Keratinocyte (primary cell): ENCODE measurements around the gene RPA1. TPM values are rescaled to one million over a fixed set of nuclear protein-coding genes. Genes with fewer than 3 reads are reported as not detected.

Source experiments
- DNase-seq: peaks from one replicate; pipeline ENCODE4 v3.0.0-alpha.2; 2011; ENCODE audit warnings: low read depth, missing footprints, low spot score
- FAIRE-seq: peaks from 2 replicates; lab custom pipeline; 2011; peaks lifted over from hg19 to GRCh38; lab: Jason Lieb, UNC
- H2AFZ ChIP-seq: 2 replicates; pipeline ENCODE4 v1.6.0; 2012; ENCODE audit warnings: low read length, control low read depth, inconsistent platforms; ENCODE audit not compliant: control insufficient read depth
- H3K27ac ChIP-seq: 2 replicates; pipeline ENCODE4 v1.5.1; 2011; ENCODE audit warnings: low read length; ENCODE audit not compliant: control insufficient read depth, insufficient read depth
- H3K27me3 ChIP-seq: 3 replicates; pipeline ENCODE4 v1.6.0; 2011; ENCODE audit warnings: low read length; ENCODE audit not compliant: control insufficient read depth, insufficient read depth; ENCODE audit errors: extremely low read depth
- H3K36me3 ChIP-seq, 2 experiments: 2 replicates in 1 of 2; 3 replicates in 1 of 2; pipeline ENCODE4 v1.5.1; 2011; ENCODE audit warnings: low read length in 2 of 2, mild to moderate bottlenecking in 1 of 2; ENCODE audit not compliant: control insufficient read depth in 2 of 2, insufficient read depth in 2 of 2; ENCODE audit errors: extremely low read depth in 1 of 2
- H3K4me1 ChIP-seq: 3 replicates; pipeline ENCODE4 v1.5.1; 2011; ENCODE audit warnings: low read length; ENCODE audit not compliant: control insufficient read depth, insufficient read depth; ENCODE audit errors: extremely low read depth
- H3K4me2 ChIP-seq: 3 replicates; pipeline ENCODE4 v1.6.0; 2011; ENCODE audit warnings: low read depth, low read length; ENCODE audit not compliant: control insufficient read depth, insufficient read depth; ENCODE audit errors: extremely low read depth
- H3K4me3 ChIP-seq, 3 experiments: fragments of 200-600 bp in 1 of 3; sonication (generic) in 1 of 3; 2 replicates in 2 of 3; 3 replicates in 1 of 3; pipeline ENCODE4 v1.5.1; 2011 to 2016; ENCODE audit warnings: low read length in 3 of 3, mild to moderate bottlenecking in 3 of 3, control low read depth in 2 of 3, inconsistent platforms in 1 of 3, low read depth in 1 of 3, mixed read lengths in 1 of 3, mixed run types in 1 of 3, moderate library complexity in 1 of 3; ENCODE audit not compliant: control insufficient read depth in 2 of 3, insufficient read depth in 2 of 3; ENCODE audit errors: extremely low read depth in 1 of 3
- H3K79me2 ChIP-seq: 2 replicates; pipeline ENCODE4 v1.6.0; 2012; ENCODE audit warnings: low read length; ENCODE audit not compliant: control insufficient read depth, insufficient read depth
- H3K9ac ChIP-seq: 3 replicates; pipeline ENCODE4 v1.6.0; 2011; ENCODE audit warnings: low read length; ENCODE audit not compliant: control insufficient read depth, insufficient read depth; ENCODE audit errors: extremely low read depth
- H3K9me1 ChIP-seq: 3 replicates; pipeline ENCODE4 v1.6.0; 2011; ENCODE audit warnings: low read length; ENCODE audit not compliant: control insufficient read depth, insufficient read depth; ENCODE audit errors: extremely low read depth
- H3K9me3 ChIP-seq: 2 replicates; pipeline ENCODE4 v1.5.1; 2012; ENCODE audit warnings: low read depth, low read length; ENCODE audit not compliant: control insufficient read depth
- H4K20me1 ChIP-seq: 3 replicates; pipeline ENCODE4 v1.6.0; 2011; ENCODE audit warnings: low read length; ENCODE audit not compliant: control insufficient read depth, insufficient read depth; ENCODE audit errors: extremely low read depth
- EZH2 ChIP-seq: IDR thresholded peaks from one replicate; pipeline ENCODE4 v1.6.1; 2012; ENCODE audit warnings: inconsistent platforms, mild to moderate bottlenecking, low read length, moderate library complexity
- dilution Hi-C: fragments of 300-500 bp; cut with MboI; formaldehyde crosslinking; loops from one replicate; pipeline ENCODE4 v1.7.0; 2020; ENCODE audit warnings: low sequenced_read_pairs; ENCODE audit not compliant: extremely low pct_ligation_motif_present
- polyA plus RNA-seq, 5 experiments: library from polyadenylated mRNA; depleted of rRNA in 3 of 5; stranded (reverse) in 3 of 5; stranded (forward) in 1 of 5; unstranded in 1 of 5; fragments of >200 nt; gene quantifications; 1 replicate in 1 of 5; 2 replicates in 3 of 5; 3 replicates in 1 of 5; pipeline versions ENCODE4 v1.2.1 to v1.2.3, GENCODE V29; 2011 to 2012; ENCODE audit warnings: missing spikeins in 2 of 5, low read depth in 1 of 5, low replicate concordance in 1 of 5
- TF ChIP-seq, protein P1 (sequence below), 3 experiments: IDR thresholded peaks in 1 of 3; conservative IDR thresholded peaks in 1 of 3; optimal IDR thresholded peaks in 1 of 3; 2 replicates in 2 of 3; 3 replicates in 1 of 3; pipeline versions ENCODE3 to v1.5.1; 2011; ENCODE audit warnings: low read length in 3 of 3, mild to moderate bottlenecking in 3 of 3, moderate library complexity in 2 of 3, control low read depth in 1 of 3, inconsistent platforms in 1 of 3; ENCODE audit not compliant: insufficient read depth in 2 of 3; ENCODE audit errors: extremely low read depth in 1 of 3

RPA1 gene
- polyA plus RNA-seq, 1 donor (not counting 4 experiments of a cell fraction or from before 2014, with no cell fraction given) = 74.9 TPM

DNA sequence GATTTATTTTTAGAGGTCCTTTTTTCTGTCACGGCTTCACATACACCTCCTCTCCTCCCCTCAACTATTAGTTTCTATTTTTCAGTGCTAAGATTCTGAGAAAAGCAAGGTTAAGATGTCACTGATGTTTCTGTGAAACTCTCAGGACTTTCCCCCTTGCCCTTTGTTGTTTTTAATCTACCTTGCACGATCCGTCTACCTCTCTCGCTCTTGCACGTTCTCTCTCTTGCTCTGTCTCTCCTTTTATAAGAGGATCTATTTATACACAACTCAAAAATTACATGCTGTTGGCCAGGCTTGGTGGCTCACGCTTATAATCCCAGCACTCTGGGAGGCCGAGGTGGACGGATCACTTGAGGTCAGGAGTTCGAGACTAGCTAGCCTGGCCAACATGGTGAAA is 43.6 kb downstream of the RPA1 start:
- Histone ChIP-seq H3K9me1 (no peaks in the 10 kb centered on the region), H3K4me2 (no peak overlapping the region), H3K36me3 (peaks cover 8 to 13% of the 10 kb centered on the region in 2 experiments), H3K9ac (no peak overlapping the region), H2AFZ (no peak overlapping the region), H3K79me2 (no peaks in the 10 kb centered on the region), H3K4me1 (no peaks in the 10 kb centered on the region), H3K27ac (no peak overlapping the region), H3K27me3 (no peaks in the 10 kb centered on the region), H3K4me3 (no peak overlapping the region), H4K20me1 (no peaks in the 10 kb centered on the region), H3K9me3 (no peaks in the 10 kb centered on the region)
- DNase-seq (no peak), FAIRE-seq (no peak)
- dilution Hi-C loops = no loop called here
- TF ChIP-seq EZH2 = no peak
- TF ChIP-seq, protein P1, sequence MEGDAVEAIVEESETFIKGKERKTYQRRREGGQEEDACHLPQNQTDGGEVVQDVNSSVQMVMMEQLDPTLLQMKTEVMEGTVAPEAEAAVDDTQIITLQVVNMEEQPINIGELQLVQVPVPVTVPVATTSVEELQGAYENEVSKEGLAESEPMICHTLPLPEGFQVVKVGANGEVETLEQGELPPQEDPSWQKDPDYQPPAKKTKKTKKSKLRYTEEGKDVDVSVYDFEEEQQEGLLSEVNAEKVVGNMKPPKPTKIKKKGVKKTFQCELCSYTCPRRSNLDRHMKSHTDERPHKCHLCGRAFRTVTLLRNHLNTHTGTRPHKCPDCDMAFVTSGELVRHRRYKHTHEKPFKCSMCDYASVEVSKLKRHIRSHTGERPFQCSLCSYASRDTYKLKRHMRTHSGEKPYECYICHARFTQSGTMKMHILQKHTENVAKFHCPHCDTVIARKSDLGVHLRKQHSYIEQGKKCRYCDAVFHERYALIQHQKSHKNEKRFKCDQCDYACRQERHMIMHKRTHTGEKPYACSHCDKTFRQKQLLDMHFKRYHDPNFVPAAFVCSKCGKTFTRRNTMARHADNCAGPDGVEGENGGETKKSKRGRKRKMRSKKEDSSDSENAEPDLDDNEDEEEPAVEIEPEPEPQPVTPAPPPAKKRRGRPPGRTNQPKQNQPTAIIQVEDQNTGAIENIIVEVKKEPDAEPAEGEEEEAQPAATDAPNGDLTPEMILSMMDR (optimal IDR thresholded peaks at IDR 0.05 in 1 of 3, IDR thresholded peaks at IDR 0.05 in 1 of 3, conservative IDR thresholded peaks at IDR 0.05 in 1 of 3; ENCODE audit: extremely low read depth in 1 of 3, insufficient read depth in 2 of 3, low read length in 3 of 3) = no peak

DNA sequence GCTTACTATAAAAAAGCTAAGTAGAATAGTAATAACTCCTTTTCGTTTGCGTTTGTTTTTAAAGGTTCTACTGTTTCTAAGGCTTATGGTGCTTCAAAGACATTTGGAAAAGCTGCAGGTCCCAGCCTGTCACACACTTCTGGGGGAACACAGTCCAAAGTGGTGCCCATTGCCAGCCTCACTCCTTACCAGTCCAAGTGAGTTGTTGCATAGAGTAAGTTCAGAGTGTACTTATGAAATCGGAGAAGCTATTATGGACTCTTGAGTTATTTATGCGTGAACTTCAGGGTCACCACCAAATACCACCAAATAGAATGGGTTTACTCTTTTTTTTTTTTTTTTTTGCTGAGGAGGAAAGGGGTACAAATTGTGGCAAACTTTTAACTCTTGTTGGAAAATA is 45.8 kb downstream of the RPA1 start:
- no peaks in the 10 kb centered on the region for H3K4me1 ChIP-seq
- no peaks in the 10 kb centered on the region for H3K79me2 ChIP-seq
- no peak for DNase-seq
- no peak overlapping the region for H3K9ac ChIP-seq
- H3K4me2 ChIP-seq = no peak overlapping the region
- no peak overlapping the region for H3K27ac ChIP-seq
- FAIRE-seq = no peak
- no peak overlapping the region for H3K4me3 ChIP-seq
- no peaks in the 10 kb centered on the region for H4K20me1 ChIP-seq
- dilution Hi-C loops = no loop called here
- H3K36me3 ChIP-seq = peaks cover 13 to 22% of the 10 kb centered on the region in 2 experiments
- no peaks in the 10 kb centered on the region for H3K27me3 ChIP-seq
- no peaks in the 10 kb centered on the region for H3K9me3 ChIP-seq
- TF ChIP-seq, protein P1 (optimal IDR thresholded peaks at IDR 0.05 in 1 of 3, IDR thresholded peaks at IDR 0.05 in 1 of 3, conservative IDR thresholded peaks at IDR 0.05 in 1 of 3; ENCODE audit: extremely low read depth in 1 of 3, insufficient read depth in 2 of 3, low read length in 3 of 3) = no peak
- TF ChIP-seq EZH2 = no peak
- H3K9me1 ChIP-seq = no peaks in the 10 kb centered on the region
- no peak overlapping the region for H2AFZ ChIP-seq
